ENCODE measurements around the gene CLDN15. TPM values are rescaled to one million over a fixed set of nuclear protein-coding genes. Genes with fewer than 3 reads are reported as not detected.

The CLDN15 gene
- total RNA-seq, 1 experiment from 2014 or later = 6.4 TPM

DNA sequence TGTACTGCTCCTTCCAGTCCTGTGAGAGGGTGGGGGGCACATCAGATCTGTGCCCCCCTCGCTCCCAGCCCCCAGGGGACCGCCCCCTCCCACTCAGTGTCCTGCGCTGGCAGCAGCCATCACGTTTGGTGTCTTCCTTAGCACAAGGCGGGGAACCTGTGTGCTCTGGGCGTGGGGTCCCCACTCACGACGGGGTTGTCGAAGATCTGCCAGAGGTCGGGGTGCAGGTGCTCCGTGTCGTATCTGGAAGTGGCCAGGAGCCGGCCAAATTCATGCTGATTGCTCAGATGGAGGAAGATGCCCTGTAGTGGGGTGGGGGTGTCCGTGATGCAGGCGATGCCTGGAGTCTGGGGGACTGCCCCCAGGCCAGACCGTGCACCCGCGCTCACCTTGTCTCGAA lies 27.5 kb downstream of the CLDN15 start:
- H3K4me3 Mint-ChIP-seq (ENCODE audit: low read depth, unreplicated experiment) = no peak overlapping the region
- no peak for DNase-seq
- no peaks in the 10 kb centered on the region for H3K27me3 Mint-ChIP-seq (ENCODE audit: unreplicated experiment)
- H3K4me1 Mint-ChIP-seq (ENCODE audit: low read depth, unreplicated experiment) = no peaks in the 10 kb centered on the region
- TF ChIP-seq, protein P1, sequence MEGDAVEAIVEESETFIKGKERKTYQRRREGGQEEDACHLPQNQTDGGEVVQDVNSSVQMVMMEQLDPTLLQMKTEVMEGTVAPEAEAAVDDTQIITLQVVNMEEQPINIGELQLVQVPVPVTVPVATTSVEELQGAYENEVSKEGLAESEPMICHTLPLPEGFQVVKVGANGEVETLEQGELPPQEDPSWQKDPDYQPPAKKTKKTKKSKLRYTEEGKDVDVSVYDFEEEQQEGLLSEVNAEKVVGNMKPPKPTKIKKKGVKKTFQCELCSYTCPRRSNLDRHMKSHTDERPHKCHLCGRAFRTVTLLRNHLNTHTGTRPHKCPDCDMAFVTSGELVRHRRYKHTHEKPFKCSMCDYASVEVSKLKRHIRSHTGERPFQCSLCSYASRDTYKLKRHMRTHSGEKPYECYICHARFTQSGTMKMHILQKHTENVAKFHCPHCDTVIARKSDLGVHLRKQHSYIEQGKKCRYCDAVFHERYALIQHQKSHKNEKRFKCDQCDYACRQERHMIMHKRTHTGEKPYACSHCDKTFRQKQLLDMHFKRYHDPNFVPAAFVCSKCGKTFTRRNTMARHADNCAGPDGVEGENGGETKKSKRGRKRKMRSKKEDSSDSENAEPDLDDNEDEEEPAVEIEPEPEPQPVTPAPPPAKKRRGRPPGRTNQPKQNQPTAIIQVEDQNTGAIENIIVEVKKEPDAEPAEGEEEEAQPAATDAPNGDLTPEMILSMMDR (IDR thresholded peaks at IDR 0.05; ENCODE audit: unreplicated experiment) = no peak
- H3K36me3 Mint-ChIP-seq (ENCODE audit: insufficient read depth, unreplicated experiment) = peaks cover 30% of the 10 kb centered on the region
- intact Hi-C loops (cut with micrococcal nuclease; ENCODE audit: unreplicated experiment) = no loop called here
- no peaks in the 10 kb centered on the region for H3K9me3 Mint-ChIP-seq (ENCODE audit: low read depth, unreplicated experiment)
- H3K27ac Mint-ChIP-seq (ENCODE audit: unreplicated experiment) = no peak overlapping the region
- CTCF ChIA-PET = no interaction called here
- no TSS peak for BruUV-seq (replicated peaks)

DNA sequence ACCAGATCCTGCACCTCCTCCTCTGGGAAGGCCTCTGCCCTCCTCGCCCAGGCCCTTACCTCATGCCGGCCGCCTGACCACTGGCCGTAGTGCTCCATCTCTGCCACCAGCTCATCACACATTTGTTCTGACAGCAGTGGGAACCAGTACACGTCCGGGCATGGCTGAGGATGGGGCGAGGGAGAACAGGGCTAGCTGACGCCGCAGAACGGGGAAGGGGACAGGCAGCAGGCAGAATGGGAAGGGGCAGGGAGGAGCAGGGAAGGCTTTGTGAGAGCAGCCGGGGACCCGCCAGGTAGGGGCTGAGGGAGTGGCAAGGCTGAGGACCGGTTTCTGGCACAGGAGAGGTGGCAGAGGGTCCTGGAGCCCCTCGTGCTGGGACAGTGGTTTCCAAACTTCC lies 28.8 kb downstream of the CLDN15 start:
- TF ChIP-seq, protein P1 (IDR thresholded peaks at IDR 0.05; ENCODE audit: unreplicated experiment) = no peak
- Mint-ChIP-seq H3K9me3 (ENCODE audit: low read depth, unreplicated experiment) (no peaks in the 10 kb centered on the region), H3K4me1 (ENCODE audit: low read depth, unreplicated experiment) (no peaks in the 10 kb centered on the region), H3K27me3 (ENCODE audit: unreplicated experiment) (peaks cover 6% of the 10 kb centered on the region), H3K27ac (ENCODE audit: unreplicated experiment) (no peak overlapping the region), H3K4me3 (ENCODE audit: low read depth, unreplicated experiment) (no peak overlapping the region), H3K36me3 (ENCODE audit: insufficient read depth, unreplicated experiment) (peaks cover 30% of the 10 kb centered on the region)
- BruUV-seq (replicated peaks) = no TSS peak
- CTCF ChIA-PET = interaction anchor here (0.6 kb wide), 1 partner anchor 484 kb away, joined by 8 read pairs; no protein-coding TSS in a partner anchor
- intact Hi-C loops (cut with micrococcal nuclease; ENCODE audit: unreplicated experiment) = no loop called here
- DNase-seq = no peak

DNA sequence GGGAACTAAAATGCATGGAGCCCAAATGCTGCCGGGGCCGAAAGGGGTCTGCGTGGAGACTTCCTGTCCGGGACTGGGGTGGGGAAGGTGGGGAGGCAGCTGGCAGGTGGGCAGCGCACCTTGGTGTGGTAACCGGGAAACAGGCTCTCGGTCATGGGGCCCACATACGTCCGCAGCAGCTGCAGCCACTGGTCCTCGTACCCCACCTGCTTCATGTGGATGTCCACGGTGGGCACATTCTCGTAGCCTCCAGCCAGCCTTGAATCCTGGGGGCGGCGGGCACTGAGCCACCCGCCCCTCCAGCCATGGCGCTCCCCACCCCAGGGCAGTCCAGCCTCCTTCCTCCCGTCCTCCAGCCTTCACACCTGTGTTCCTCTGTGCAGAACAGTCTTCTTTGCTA lies 30.1 kb downstream of the CLDN15 start:
- Mint-ChIP-seq H3K4me3 (ENCODE audit: low read depth, unreplicated experiment) (no peak overlapping the region), H3K36me3 (ENCODE audit: insufficient read depth, unreplicated experiment) (peaks cover 30% of the 10 kb centered on the region), H3K4me1 (ENCODE audit: low read depth, unreplicated experiment) (no peaks in the 10 kb centered on the region), H3K27me3 (ENCODE audit: unreplicated experiment) (peaks cover 19% of the 10 kb centered on the region), H3K9me3 (ENCODE audit: low read depth, unreplicated experiment) (no peaks in the 10 kb centered on the region), H3K27ac (ENCODE audit: unreplicated experiment) (no peak overlapping the region)
- TF ChIP-seq, protein P1 (IDR thresholded peaks at IDR 0.05; ENCODE audit: unreplicated experiment) = no peak
- no TSS peak for BruUV-seq (replicated peaks)
- intact Hi-C loops (cut with micrococcal nuclease; ENCODE audit: unreplicated experiment) = no loop called here
- CTCF ChIA-PET = no interaction called here
- no peak for DNase-seq

DNA sequence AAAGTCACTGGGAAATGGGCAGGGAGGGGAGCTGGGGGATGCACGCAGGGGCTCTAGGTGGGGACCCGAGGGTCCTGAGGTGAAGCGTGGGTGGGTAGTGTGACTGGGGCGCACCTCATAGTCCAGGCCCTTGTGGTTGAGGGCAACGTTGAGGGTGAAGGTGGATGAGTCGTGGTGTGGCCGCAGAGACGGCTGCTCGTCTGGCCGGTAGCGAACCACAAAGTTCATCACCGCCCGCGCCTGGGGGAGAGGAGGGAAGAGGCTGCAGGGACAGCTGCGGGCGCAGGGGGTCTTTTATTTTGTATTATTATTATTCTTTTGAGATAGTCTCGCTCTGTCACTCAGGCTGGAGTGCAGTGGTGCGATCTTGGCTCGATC lies 30.9 kb downstream of the CLDN15 start:
- H3K4me1 Mint-ChIP-seq (ENCODE audit: low read depth, unreplicated experiment) = no peaks in the 10 kb centered on the region
- DNase-seq = no peak
- no peaks in the 10 kb centered on the region for H3K9me3 Mint-ChIP-seq (ENCODE audit: low read depth, unreplicated experiment)
- TF ChIP-seq, protein P1 (IDR thresholded peaks at IDR 0.05; ENCODE audit: unreplicated experiment) = no peak
- peaks cover 21% of the 10 kb centered on the region for H3K27me3 Mint-ChIP-seq (ENCODE audit: unreplicated experiment)
- CTCF ChIA-PET = no interaction called here
- no peak overlapping the region for H3K27ac Mint-ChIP-seq (ENCODE audit: unreplicated experiment)
- H3K36me3 Mint-ChIP-seq (ENCODE audit: insufficient read depth, unreplicated experiment) = peaks cover 30% of the 10 kb centered on the region
- BruUV-seq (replicated peaks) = no TSS peak
- intact Hi-C loops (cut with micrococcal nuclease; ENCODE audit: unreplicated experiment) = no loop called here
- H3K4me3 Mint-ChIP-seq (ENCODE audit: low read depth, unreplicated experiment) = no peak overlapping the region
